IPS-20b (cell line): Measurements from ENCODE around the gene ELAVL2.

Experiments used
- H3K27ac ChIP-seq: one replicate; pipeline ENCODE4 v1.5.1; 2013; ENCODE audit warnings: low read length
- H3K27me3 ChIP-seq: 2 replicates; pipeline ENCODE4 v1.6.1; 2013; ENCODE audit warnings: mild to moderate bottlenecking, low read length, inconsistent platforms; ENCODE audit not compliant: insufficient read depth
- H3K36me3 ChIP-seq: 2 replicates; pipeline ENCODE4 v1.6.1; 2013; ENCODE audit warnings: low read depth, mild to moderate bottlenecking, inconsistent platforms, low read length, moderate library complexity; ENCODE audit not compliant: insufficient read depth
- H3K4me1 ChIP-seq: 2 replicates; pipeline ENCODE4 v1.6.1; 2013; ENCODE audit warnings: mild to moderate bottlenecking, control low read depth, inconsistent platforms, low read length, moderate library complexity; ENCODE audit not compliant: insufficient read depth
- H3K4me3 ChIP-seq: 2 replicates; pipeline ENCODE4 v1.5.1; 2013; ENCODE audit warnings: mild to moderate bottlenecking, low read length, inconsistent platforms
- H3K9ac ChIP-seq: 2 replicates; pipeline ENCODE4 v1.6.1; 2013; ENCODE audit warnings: low read depth, mild to moderate bottlenecking, inconsistent platforms, low read length, moderate library complexity
- H3K9me3 ChIP-seq: 2 replicates; pipeline ENCODE4 v1.6.1; 2013; ENCODE audit warnings: mild to moderate bottlenecking, low read depth, low read length, inconsistent platforms; ENCODE audit not compliant: insufficient read depth

The ELAVL2 gene

DNA sequence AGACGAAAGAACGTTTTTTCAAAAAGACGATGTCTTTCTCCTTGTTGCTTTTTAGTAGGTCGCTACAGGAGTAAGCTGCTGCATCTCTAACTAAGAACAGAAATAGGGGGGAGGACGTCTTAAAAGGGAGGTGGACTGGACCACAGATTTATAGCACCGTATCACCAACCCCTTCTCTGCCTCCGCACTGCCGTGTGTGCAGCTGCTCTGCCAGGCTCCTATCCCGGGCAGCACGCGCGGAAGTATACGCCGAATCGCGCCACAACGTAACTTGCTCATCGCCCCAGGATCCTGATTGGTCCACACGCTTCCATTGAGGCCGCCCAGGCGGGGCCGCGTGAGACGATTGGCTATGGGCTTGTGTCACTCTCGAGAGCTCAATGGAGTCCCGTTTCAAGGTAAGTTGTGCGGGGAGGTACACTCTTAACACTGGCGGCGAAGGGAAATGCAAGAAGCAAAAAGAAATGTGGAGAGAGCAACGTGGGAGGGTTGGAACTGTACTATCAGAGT, at the start of gene ELAVL2:
Gene ELAVL2 (minus strand): TSS at position 121 of the 510 bp plus-strand sequence. CDS start 64,006 bp downstream, outside the sequence.
- Histone ChIP-seq H3K4me3 (peak within 1 kb of the TSS; percentile 83), H3K27ac (no peak within 1 kb of the TSS), H3K9ac (peak within 1 kb of the TSS; percentile 72; the same call in 1 of the 2 replicates)

GRCh38 chr9:23858234-23858633, 32.2 kb upstream of the ELAVL2 start:
- Histone ChIP-seq H3K27me3 (no peaks in the 10 kb centered on the region), H3K4me3 (no peak overlapping the region), H3K36me3 (no peaks in the 10 kb centered on the region), H3K9me3 (no peaks in the 10 kb centered on the region), H3K4me1 (no peaks in the 10 kb centered on the region), H3K9ac (no peak overlapping the region), H3K27ac (no peak overlapping the region)

More for the DNA sequence above, at the start of gene ELAVL2:
- peaks cover 76% of the 10 kb centered on the region for H3K27me3 ChIP-seq
- H3K4me1 ChIP-seq = peaks cover 29% of the 10 kb centered on the region; the same call in 1 of the 2 replicates
- H3K9me3 ChIP-seq = no peaks in the 10 kb centered on the region
- no peaks in the 10 kb centered on the region for H3K36me3 ChIP-seq

GRCh38 chr9:23855873-23856604, 30.0 kb upstream of the ELAVL2 start:
- H3K9me3 ChIP-seq = no peaks in the 10 kb centered on the region

GRCh38 chr9:23850690-23851629, 24.9 kb upstream of the ELAVL2 start:
- H3K4me3 ChIP-seq = peak overlapping the region; percentile 72
- no peak overlapping the region for H3K27ac ChIP-seq
- H3K4me1 ChIP-seq = peaks cover 10% of the 10 kb centered on the region; the same call in 1 of the 2 replicates
- H3K27me3 ChIP-seq = peaks cover 13% of the 10 kb centered on the region
- no peaks in the 10 kb centered on the region for H3K36me3 ChIP-seq
- no peaks in the 10 kb centered on the region for H3K9me3 ChIP-seq
- H3K9ac ChIP-seq = peak overlapping the region; percentile 74

More at GRCh38 chr9:23855873-23856604, 30.0 kb upstream of the ELAVL2 start:
- Histone ChIP-seq H3K4me1 (no peaks in the 10 kb centered on the region), H3K9ac (no peak overlapping the region), H3K36me3 (no peaks in the 10 kb centered on the region), H3K4me3 (no peak overlapping the region), H3K27ac (no peak overlapping the region), H3K27me3 (peaks cover 13% of the 10 kb centered on the region)

DNA sequence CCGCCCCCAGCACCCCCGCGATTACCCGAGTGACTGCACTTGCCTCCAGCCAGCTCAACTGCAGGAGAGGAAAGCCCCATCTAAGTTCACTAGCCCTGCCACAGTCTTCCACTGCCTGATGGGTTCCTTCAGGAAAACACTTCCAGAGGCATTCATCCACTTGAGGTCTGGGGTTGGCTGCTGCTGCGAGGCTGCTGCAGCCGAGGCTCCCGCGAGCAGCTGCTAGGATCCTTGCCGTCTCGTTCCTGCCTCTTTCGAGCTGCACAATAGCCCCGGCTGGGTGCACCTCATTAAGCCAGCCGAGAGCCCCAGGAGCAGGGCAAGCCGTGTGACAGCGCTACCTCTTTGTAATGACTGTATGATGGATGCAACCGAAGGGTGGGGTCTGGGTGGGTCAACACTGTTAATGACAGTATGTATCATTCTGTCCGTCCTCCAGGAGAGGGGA, 24.2 kb upstream of the ELAVL2 start:
- Histone ChIP-seq H3K9me3 (no peaks in the 10 kb centered on the region), H3K27ac (no peak overlapping the region), H3K9ac (peak overlapping the region; percentile 74; the same call in 1 of the 2 replicates), H3K4me1 (peaks cover 10% of the 10 kb centered on the region; the same call in 1 of the 2 replicates), H3K36me3 (no peaks in the 10 kb centered on the region), H3K27me3 (peaks cover 13% of the 10 kb centered on the region), H3K4me3 (peak overlapping the region; percentile 72)

DNA sequence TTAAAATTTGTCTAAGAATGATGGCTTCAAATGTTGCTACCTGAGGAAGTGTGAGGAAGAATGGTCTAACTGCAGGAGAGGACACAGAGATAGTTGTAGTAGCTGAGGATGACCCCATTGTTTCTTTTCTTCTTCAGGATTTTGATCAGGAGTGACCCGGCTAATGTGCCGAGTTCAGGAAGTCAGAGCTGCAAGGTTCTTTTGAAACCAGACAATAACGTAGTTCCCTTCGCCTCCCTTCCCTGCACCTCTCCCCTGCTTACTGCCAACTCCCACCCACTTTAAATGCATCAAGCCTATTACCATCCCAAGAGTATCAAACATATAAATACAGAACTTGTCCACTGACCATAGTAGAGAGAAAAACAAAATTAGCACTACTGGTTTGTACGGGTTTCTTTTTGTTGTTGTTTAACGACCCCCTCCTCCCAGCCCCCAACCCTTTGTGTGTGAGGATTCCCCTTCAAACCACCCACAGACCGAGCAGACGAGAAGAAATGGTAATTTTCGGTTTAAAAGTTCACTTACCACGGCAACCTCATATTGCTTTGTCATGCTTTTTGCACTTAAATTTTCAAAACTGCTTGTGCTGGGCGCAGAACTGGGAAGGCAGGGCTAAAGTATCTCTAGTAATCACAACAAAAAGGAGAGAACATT, 23.5 kb upstream of the ELAVL2 start:
- Histone ChIP-seq H3K4me3 (peak overlapping the region; percentile 72), H3K9ac (peak overlapping the region; percentile 74), H3K9me3 (no peaks in the 10 kb centered on the region), H3K27ac (no peak overlapping the region), H3K27me3 (peaks cover 13% of the 10 kb centered on the region), H3K4me1 (peaks cover 10% of the 10 kb centered on the region; the same call in 1 of the 2 replicates), H3K36me3 (no peaks in the 10 kb centered on the region)

GRCh38 chr9:23842565-23843129, 16.6 kb upstream of the ELAVL2 start:
- Histone ChIP-seq H3K9ac (no peak overlapping the region), H3K4me3 (no peak overlapping the region), H3K9me3 (no peaks in the 10 kb centered on the region), H3K27ac (no peak overlapping the region), H3K36me3 (no peaks in the 10 kb centered on the region), H3K27me3 (no peaks in the 10 kb centered on the region), H3K4me1 (peaks cover 17% of the 10 kb centered on the region; the same call in 1 of the 2 replicates)

DNA sequence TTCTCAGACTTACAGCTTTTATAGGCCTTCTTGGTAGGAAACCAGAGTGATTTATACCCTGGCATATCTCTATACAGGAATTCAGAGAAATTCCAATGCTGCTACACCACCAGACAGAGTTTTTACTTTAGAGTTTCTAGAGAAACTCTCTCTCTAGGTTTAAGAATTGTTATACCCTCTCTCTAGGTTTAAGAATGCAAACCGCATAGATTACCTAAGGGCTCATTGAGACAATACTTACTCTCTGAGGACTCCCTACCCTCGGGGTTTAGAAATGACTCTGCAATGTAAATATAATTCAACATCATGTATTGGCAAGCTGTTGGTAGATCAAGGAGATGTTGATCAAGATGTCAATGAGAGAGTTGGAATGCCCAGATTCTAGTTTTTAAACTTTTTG, 15.3 kb upstream of the ELAVL2 start:
- no peaks in the 10 kb centered on the region for H3K36me3 ChIP-seq
- H3K9me3 ChIP-seq = no peaks in the 10 kb centered on the region
- H3K27ac ChIP-seq = no peak overlapping the region
- H3K9ac ChIP-seq = no peak overlapping the region
- no peaks in the 10 kb centered on the region for H3K27me3 ChIP-seq
- H3K4me1 ChIP-seq = peaks cover 17% of the 10 kb centered on the region; the same call in 1 of the 2 replicates
- H3K4me3 ChIP-seq = no peak overlapping the region

DNA sequence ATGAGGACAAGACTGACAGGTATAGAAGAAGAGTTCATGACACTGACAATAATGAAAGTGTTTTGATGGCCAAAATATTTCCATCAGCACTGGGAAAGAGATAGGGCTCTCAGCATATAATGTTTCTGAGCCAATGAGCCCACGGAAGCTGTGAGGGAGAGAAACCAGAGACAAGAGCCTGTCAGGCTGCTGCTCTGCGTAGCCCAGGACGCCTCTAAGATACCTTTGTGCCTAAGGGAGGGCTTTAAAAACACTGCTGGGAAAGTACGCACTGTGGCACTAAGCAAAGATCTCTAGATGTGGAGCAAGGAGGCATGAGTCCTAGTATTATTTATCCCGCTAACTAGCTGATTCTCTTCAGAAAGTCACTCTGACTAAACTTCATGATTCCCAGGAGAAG, 11.0 kb upstream of the ELAVL2 start:
- Histone ChIP-seq H3K36me3 (no peaks in the 10 kb centered on the region), H3K4me3 (no peak overlapping the region), H3K9me3 (no peaks in the 10 kb centered on the region), H3K9ac (no peak overlapping the region), H3K27me3 (peaks cover 13% of the 10 kb centered on the region), H3K27ac (no peak overlapping the region), H3K4me1 (peaks cover 10% of the 10 kb centered on the region; the same call in 1 of the 2 replicates)

GRCh38 chr9:23830929-23831730, 5.1 kb upstream of the ELAVL2 start:
- H3K4me3 ChIP-seq = peak overlapping the region; percentile 70

More at GRCh38 chr9:23830929-23831730, 5.1 kb upstream of the ELAVL2 start:
- Histone ChIP-seq H3K36me3 (no peaks in the 10 kb centered on the region), H3K9me3 (no peaks in the 10 kb centered on the region), H3K4me1 (peaks cover 16% of the 10 kb centered on the region; the same call in 1 of the 2 replicates), H3K27me3 (peaks cover 56% of the 10 kb centered on the region), H3K9ac (no peak overlapping the region), H3K27ac (no peak overlapping the region)
